ENCODE data around the gene ANKUB1.
A peak's percentile ranks its signal among the peaks of the same experiment; 100 is the strongest.

Gene ANKUB1

GRCh38 chr3:149752788-149753136, 39.6 kb downstream of the ANKUB1 start:
- ATAC-seq (ENCODE audit: insufficient read depth, low read depth) = peak; percentile 5; the same call in 1 of the 3 replicates
- H2AFZ ChIP-seq (ENCODE audit: low read depth, low read length) = peak overlapping the region; percentile 97
- no peak for DNase-seq
- H3K27ac ChIP-seq (ENCODE audit: low read length) = peak overlapping the region; percentile 73
- no peaks in the 10 kb centered on the region for H4K20me1 ChIP-seq (ENCODE audit: insufficient read depth, low read length)
- H3K4me3 ChIP-seq (ENCODE audit: low read depth in 1 of 2, low read length in 2 of 2) = peak overlapping the region; percentile 54 to 89; a peak in 3 of 4 replicates
- H3K36me3 ChIP-seq (ENCODE audit: insufficient read depth, low read length) = peaks cover 18% of the 10 kb centered on the region
- peaks cover 12% of the 10 kb centered on the region for H3K79me2 ChIP-seq (ENCODE audit: insufficient read depth, low read length)
- TF ChIP-seq CTCF (IDR thresholded peaks at IDR 0.05; ENCODE audit: borderline replicate concordance, extremely low read depth, low read length, poor library complexity, severe bottlenecking) = no peak
- TF ChIP-seq EZH2 (IDR thresholded peaks at IDR 0.05; ENCODE audit: borderline replicate concordance, low read depth, low read length, severe bottlenecking) = no peak
- H3K27me3 ChIP-seq (ENCODE audit: insufficient read depth, low read length, poor library complexity) = no peaks in the 10 kb centered on the region
- H3K9ac ChIP-seq (ENCODE audit: low read depth, low read length) = peak overlapping the region; percentile 72
- H3K4me2 ChIP-seq (ENCODE audit: insufficient read depth, low read length) = peak overlapping the region; percentile 87
- H3K4me1 ChIP-seq (ENCODE audit: insufficient read depth, low read length) = peaks cover 28% of the 10 kb centered on the region
- no peaks in the 10 kb centered on the region for H3K9me3 ChIP-seq (ENCODE audit: insufficient read depth, low read length, severe bottlenecking)

- H3K9ac ChIP-seq (ENCODE audit: low read depth, low read length) = peak within 1 kb of the TSS; percentile 72
- peak within 1 kb of the TSS; percentile 73 for H3K27ac ChIP-seq (ENCODE audit: low read length)
- peak within 1 kb of the TSS; percentile 87 for H3K4me2 ChIP-seq (ENCODE audit: insufficient read depth, low read length)
- DNase-seq (peak; percentile 80), ATAC-seq (ENCODE audit: insufficient read depth, low read depth) (peak; percentile 98)
- peak within 1 kb of the TSS; percentile 54 to 89 for H3K4me3 ChIP-seq (ENCODE audit: low read depth in 1 of 2, low read length in 2 of 2)
- H4K20me1 ChIP-seq (ENCODE audit: insufficient read depth, low read length) = no peaks in the 10 kb centered on the region
- peaks cover 28% of the 10 kb centered on the region for H3K4me1 ChIP-seq (ENCODE audit: insufficient read depth, low read length)
- H3K9me3 ChIP-seq (ENCODE audit: insufficient read depth, low read length, severe bottlenecking) = no peaks in the 10 kb centered on the region
- H3K36me3 ChIP-seq (ENCODE audit: insufficient read depth, low read length) = peaks cover 22% of the 10 kb centered on the region
- peak within 1 kb of the TSS; percentile 97 for H2AFZ ChIP-seq (ENCODE audit: low read depth, low read length)
- no peak for TF ChIP-seq EZH2 (IDR thresholded peaks at IDR 0.05; ENCODE audit: borderline replicate concordance, low read depth, low read length, severe bottlenecking)
- TF ChIP-seq CTCF (IDR thresholded peaks at IDR 0.05; ENCODE audit: borderline replicate concordance, extremely low read depth, low read length, poor library complexity, severe bottlenecking) = peak; percentile 51
- H3K27me3 ChIP-seq (ENCODE audit: insufficient read depth, low read length, poor library complexity) = no peaks in the 10 kb centered on the region
- peaks cover 12% of the 10 kb centered on the region for H3K79me2 ChIP-seq (ENCODE audit: insufficient read depth, low read length)
These were observed 40.1 kb downstream of the ANKUB1 start, which contains the start of gene COMMD2 for GRCh38 chr3:149752051-149752787. COMMD2 (minus strand) TSS chr3:149752489; CDS start chr3:149752444, 45 bp downstream.

GRCh38 chr3:149751551-149751950, 40.8 kb downstream of the ANKUB1 start:
- Histone ChIP-seq H2AFZ (ENCODE audit: low read depth, low read length) (peak overlapping the region; percentile 97), H4K20me1 (ENCODE audit: insufficient read depth, low read length) (no peaks in the 10 kb centered on the region), H3K4me1 (ENCODE audit: insufficient read depth, low read length) (peaks cover 28% of the 10 kb centered on the region), H3K9me3 (ENCODE audit: insufficient read depth, low read length, severe bottlenecking) (no peaks in the 10 kb centered on the region), H3K36me3 (ENCODE audit: insufficient read depth, low read length) (peaks cover 28% of the 10 kb centered on the region), H3K79me2 (ENCODE audit: insufficient read depth, low read length) (peaks cover 12% of the 10 kb centered on the region), H3K4me2 (ENCODE audit: insufficient read depth, low read length) (peak overlapping the region; percentile 87), H3K9ac (ENCODE audit: low read depth, low read length) (peak overlapping the region; percentile 72), H3K27me3 (ENCODE audit: insufficient read depth, low read length, poor library complexity) (no peaks in the 10 kb centered on the region), H3K4me3 (ENCODE audit: low read depth in 1 of 2, low read length in 2 of 2) (peak overlapping the region; percentile 54 to 89), H3K27ac (ENCODE audit: low read length) (peak overlapping the region; percentile 73)
- no peak for DNase-seq
- TF ChIP-seq CTCF (IDR thresholded peaks at IDR 0.05; ENCODE audit: borderline replicate concordance, extremely low read depth, low read length, poor library complexity, severe bottlenecking) (no peak), EZH2 (IDR thresholded peaks at IDR 0.05; ENCODE audit: borderline replicate concordance, low read depth, low read length, severe bottlenecking) (no peak)
- ATAC-seq (ENCODE audit: insufficient read depth, low read depth) = no peak
